Esophagus squamous epithelium (tissue), 5 donors: ENCODE measurements around the gene ZC3H18. TPM values are rescaled to one million over a fixed set of nuclear protein-coding genes. Genes with fewer than 3 reads are reported as not detected.

ENCODE experiments used
- DNase-seq: peaks from one replicate; lab custom pipeline; 2025; lab: John Stamatoyannopoulos, UW
- H3K27ac ChIP-seq, 4 donors: fragments of 200-600 bp; sonication (generic); one replicate each; pipeline ENCODE4 v1.5.1; 2016 to 2019; ENCODE audit warnings: mild to moderate bottlenecking in 1 of 4
- H3K27me3 ChIP-seq, 4 donors: fragments of 200-600 bp; sonication (generic); 1 replicate in 3 of 4; 2 replicates in 1 of 4; pipeline versions ENCODE4 v1.5.1 to v1.6.0; 2017 to 2021; ENCODE audit warnings: antibody characterized with exemption in 1 of 4
- H3K36me3 ChIP-seq, 3 donors: fragments of 200-600 bp; sonication (generic); one replicate each; pipeline ENCODE4 v1.5.1; 2016 to 2019
- H3K4me1 ChIP-seq, 3 donors: fragments of 200-600 bp; sonication (generic); one replicate each; pipeline ENCODE4 v1.5.1; 2017 to 2019
- H3K4me3 ChIP-seq, 4 donors: fragments of 200-600 bp; sonication (generic); 1 replicate in 3 of 4; 2 replicates in 1 of 4; pipeline ENCODE4 v1.5.1; 2016 to 2019; ENCODE audit warnings: mild to moderate bottlenecking in 2 of 4, moderate library complexity in 1 of 4
- H3K9me3 ChIP-seq, 3 donors: fragments of 200-600 bp; sonication (generic); one replicate each; pipeline ENCODE4 v1.5.1; 2016 to 2019
- POLR2A ChIP-seq, 4 donors: fragments of 450-650 bp; IDR thresholded peaks; one replicate each; pipeline ENCODE4 v1.6.1; 2017; ENCODE audit warnings: antibody characterized with exemption in 4 of 4, mild to moderate bottlenecking in 4 of 4, moderate library complexity in 3 of 4
- WGBS, 2 donors: methylation state at CpG; one replicate each; pipeline ENCODE4 v1.1.5; 2018; 5-methylcytosine and 5-hydroxymethylcytosine counted together
- intact Hi-C: fragments of 100-400 bp; cut with DNase I; formaldehyde crosslinking; loops from one replicate; pipeline ENCODE4 v1.15.0; 2022
- total RNA-seq, 4 donors: library from RNA; depleted of rRNA; stranded (reverse); fragments of >200 nt; gene quantifications; one replicate each; pipeline ENCODE4 v1.1.0, GENCODE V29; 2016
- TF ChIP-seq, protein P1 (sequence below), 6 experiments: fragments of 450-650 bp in 4 of 6; fragments of 200-600 bp in 2 of 6; sonication (generic) in 2 of 6; IDR thresholded peaks; one replicate each; pipeline ENCODE4 v1.5.1; 2016 to 2019; ENCODE audit warnings: antibody characterized with exemption in 6 of 6, mild to moderate bottlenecking in 4 of 6, moderate library complexity in 4 of 6
- donor health status: DM: yes; HTN: yes; CAD: no.

Gene ZC3H18
- total RNA-seq, 4 donors from 2014 or later: 15.4 to 27.3 (median 17.5) TPM

DNA sequence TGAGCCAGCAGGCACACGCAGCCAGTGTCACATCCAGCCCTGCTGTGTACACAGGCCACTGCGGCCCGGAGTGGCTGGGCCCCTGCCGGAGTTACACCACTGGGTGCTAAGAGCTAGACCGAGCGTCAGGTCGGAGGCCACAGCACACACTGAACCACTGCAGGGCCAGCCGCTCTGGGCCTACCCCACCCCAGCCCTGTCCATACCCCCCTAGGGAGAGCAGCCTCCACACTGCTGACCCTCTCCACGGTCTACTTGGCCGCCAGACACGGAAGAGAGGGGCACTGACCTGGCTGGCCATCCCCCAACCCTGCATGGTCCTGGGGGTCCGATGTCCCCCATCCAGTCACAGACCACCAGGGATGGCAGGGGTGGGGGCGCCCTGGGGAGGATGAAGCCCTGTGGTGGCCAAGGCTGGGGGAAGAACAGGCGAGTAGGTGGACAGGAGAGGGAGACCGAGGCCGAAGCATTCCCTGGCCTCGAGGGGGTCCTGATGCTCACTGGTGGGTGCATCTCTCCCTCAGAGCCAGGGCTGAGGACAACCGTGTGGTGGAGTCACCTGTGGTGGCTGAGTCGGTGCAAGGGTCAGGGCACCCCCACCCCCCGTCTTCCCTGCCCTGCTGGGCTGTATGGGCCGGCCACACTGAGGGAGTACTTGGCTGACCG lies 34.9 kb upstream of the ZC3H18 start:
- DNase-seq: no peak
- 80 to 87% methylated on average over 7 to 11 of the region's 22 CpGs for WGBS, 2 donors
- peak overlapping the region in 1 of 4 donors; percentile 91 for H3K27ac ChIP-seq

DNA sequence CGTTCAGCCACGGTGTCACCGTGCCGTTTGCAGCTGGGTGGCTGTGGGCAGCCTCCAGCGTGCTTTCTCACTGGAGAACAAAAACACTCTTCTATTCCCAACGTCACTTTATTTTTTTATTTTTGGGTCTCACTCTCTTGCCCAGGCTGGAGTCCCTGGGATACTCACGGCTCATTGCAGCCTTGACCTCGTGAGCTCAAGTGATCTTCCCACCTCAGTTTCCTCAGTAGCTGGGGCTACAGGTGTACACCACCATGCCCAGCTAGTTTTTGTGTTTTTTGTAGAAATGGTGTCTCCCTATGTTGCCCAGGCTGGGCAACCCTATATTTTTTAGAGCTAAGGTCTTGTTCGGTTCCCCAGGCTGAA lies 34.4 kb upstream of the ZC3H18 start:
- TF ChIP-seq POLR2A (IDR thresholded peaks at IDR 0.05): no peak
- TF ChIP-seq, protein P1, sequence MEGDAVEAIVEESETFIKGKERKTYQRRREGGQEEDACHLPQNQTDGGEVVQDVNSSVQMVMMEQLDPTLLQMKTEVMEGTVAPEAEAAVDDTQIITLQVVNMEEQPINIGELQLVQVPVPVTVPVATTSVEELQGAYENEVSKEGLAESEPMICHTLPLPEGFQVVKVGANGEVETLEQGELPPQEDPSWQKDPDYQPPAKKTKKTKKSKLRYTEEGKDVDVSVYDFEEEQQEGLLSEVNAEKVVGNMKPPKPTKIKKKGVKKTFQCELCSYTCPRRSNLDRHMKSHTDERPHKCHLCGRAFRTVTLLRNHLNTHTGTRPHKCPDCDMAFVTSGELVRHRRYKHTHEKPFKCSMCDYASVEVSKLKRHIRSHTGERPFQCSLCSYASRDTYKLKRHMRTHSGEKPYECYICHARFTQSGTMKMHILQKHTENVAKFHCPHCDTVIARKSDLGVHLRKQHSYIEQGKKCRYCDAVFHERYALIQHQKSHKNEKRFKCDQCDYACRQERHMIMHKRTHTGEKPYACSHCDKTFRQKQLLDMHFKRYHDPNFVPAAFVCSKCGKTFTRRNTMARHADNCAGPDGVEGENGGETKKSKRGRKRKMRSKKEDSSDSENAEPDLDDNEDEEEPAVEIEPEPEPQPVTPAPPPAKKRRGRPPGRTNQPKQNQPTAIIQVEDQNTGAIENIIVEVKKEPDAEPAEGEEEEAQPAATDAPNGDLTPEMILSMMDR (IDR thresholded peaks at IDR 0.05): no peak
- peaks cover 15 to 45% (median 20%) of the 10 kb centered on the region in 3 donors for H3K4me1 ChIP-seq
- WGBS, 2 donors: 81 to 83% methylated on average over 5 to 9 of the region's 9 CpGs
- intact Hi-C loops: no loop called here
- peaks cover 0 to 38% (median 2%) of the 10 kb centered on the region in 4 donors for H3K27me3 ChIP-seq
- no peak for DNase-seq
- no peaks in the 10 kb centered on the region for H3K36me3 ChIP-seq
- no peak overlapping the region for H3K27ac ChIP-seq
- H3K4me3 ChIP-seq: no peak overlapping the region
- H3K9me3 ChIP-seq: no peaks in the 10 kb centered on the region

More for the DNA sequence above, 34.9 kb upstream of the ZC3H18 start:
- Histone ChIP-seq H3K4me3 (peak overlapping the region; percentile 65 to 95 (median 76)), H3K27me3 (peaks cover 0 to 33% (median 2%) of the 10 kb centered on the region in 4 donors), H3K36me3 (peaks cover 0 to 3% (median 2%) of the 10 kb centered on the region in 3 donors), H3K9me3 (no peaks in the 10 kb centered on the region), H3K4me1 (peaks cover 15 to 45% (median 20%) of the 10 kb centered on the region in 3 donors)
- TF ChIP-seq, protein P1 (IDR thresholded peaks at IDR 0.05): no peak
- TF ChIP-seq POLR2A (IDR thresholded peaks at IDR 0.05): no peak
- intact Hi-C loops: no loop called here

DNA sequence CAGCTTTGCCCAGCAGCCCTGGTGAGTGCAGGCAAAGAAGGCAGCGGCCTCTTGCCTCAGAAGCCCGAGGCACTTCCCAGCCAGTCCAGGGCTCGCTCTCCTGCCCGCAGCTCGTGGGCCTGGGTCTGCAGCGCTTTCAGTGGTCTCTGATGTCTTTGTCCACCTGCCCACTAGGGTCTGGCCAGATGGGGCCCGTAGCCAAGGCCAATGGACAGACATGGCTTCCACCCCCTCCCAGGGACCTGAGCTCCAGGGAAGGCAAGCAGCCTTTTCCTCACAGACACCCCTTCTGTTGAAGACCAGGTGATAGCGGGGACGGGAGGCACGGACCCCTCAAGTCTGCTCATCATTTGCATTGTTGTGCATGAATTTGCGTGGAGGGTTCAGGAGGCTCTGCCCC lies 33.7 kb upstream of the ZC3H18 start:
- 83 to 94% methylated on average over 8 to 10 of the region's 11 CpGs for WGBS, 2 donors
- Histone ChIP-seq H3K9me3 (no peaks in the 10 kb centered on the region), H3K36me3 (no peaks in the 10 kb centered on the region), H3K4me1 (peaks cover 15 to 45% (median 20%) of the 10 kb centered on the region in 3 donors), H3K27ac (no peak overlapping the region), H3K4me3 (no peak overlapping the region), H3K27me3 (peaks cover 0 to 45% (median 2%) of the 10 kb centered on the region in 4 donors)
- intact Hi-C loops: no loop called here
- TF ChIP-seq, protein P1 (IDR thresholded peaks at IDR 0.05): no peak
- TF ChIP-seq POLR2A (IDR thresholded peaks at IDR 0.05): no peak
- no peak for DNase-seq

DNA sequence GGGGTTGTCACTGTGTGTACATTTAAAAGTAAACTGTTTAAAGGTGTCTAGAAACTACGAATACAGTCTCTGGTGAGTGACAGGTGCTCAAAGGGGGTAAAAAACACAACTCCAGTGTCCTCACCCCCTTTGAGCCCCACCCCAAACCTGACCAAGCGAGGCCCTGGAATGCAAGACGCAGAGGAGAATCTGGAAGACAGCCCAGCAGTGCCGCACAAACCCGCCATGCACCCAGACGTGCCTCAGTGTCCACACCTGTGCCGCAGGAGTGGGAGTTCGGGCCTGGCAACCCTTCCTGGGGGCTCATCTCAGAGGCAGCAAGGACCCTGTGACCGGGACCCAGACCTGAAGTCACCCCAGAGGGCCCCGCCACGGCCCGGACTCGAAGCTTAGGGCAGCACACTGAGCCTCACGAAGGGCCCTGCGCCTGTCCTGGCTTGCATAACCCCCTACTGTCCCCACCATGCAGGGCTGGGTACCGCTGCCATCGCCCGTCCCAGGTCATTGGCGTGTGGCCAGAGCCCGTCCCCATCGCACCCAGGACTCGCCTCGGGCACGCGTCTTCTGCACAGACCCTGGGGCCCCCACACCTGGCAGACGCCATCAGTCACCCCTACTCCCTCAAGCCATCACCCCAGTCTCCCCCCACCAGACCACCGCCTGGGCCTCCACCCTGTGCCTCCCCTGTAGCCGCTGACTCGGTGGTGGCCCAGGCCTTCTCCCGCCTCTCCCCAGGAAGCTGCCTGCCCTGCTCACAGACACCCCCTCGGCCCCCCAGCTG lies 33.0 kb upstream of the ZC3H18 start:
- Histone ChIP-seq H3K4me3 (no peak overlapping the region), H3K4me1 (peaks cover 15 to 40% (median 20%) of the 10 kb centered on the region in 3 donors), H3K27ac (no peak overlapping the region), H3K9me3 (peaks cover 0 to 5% (median 0%) of the 10 kb centered on the region in 3 donors), H3K27me3 (peaks cover 0 to 51% (median 2%) of the 10 kb centered on the region in 4 donors), H3K36me3 (no peaks in the 10 kb centered on the region)
- TF ChIP-seq, protein P1 (IDR thresholded peaks at IDR 0.05): no peak
- TF ChIP-seq POLR2A (IDR thresholded peaks at IDR 0.05): no peak
- intact Hi-C loops: no loop called here
- no peak for DNase-seq
- WGBS, 2 donors: 63 to 77% methylated on average over 3 to 5 of the region's 31 CpGs

DNA sequence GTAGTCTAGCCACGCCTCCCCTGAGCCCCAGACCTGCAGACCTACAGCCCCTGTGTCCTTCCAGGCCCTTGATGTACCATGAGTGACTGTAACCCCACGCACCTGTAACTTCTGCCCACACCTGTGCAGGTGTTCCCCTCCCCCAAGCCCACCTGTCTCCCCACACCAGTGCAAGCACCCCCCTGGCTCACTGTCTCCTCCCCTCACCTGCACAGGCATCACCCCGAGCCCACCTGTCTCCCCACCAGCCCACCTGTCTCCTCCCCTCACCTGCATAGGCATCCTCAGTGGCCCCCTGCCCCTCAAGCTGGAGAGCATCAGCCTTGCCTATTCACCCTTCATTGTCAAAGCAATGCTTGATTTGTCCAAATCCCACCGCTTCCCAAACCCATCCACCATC lies 32.3 kb upstream of the ZC3H18 start:
- intact Hi-C loops: no loop called here
- Histone ChIP-seq H3K4me1 (peaks cover 11 to 33% (median 19%) of the 10 kb centered on the region in 3 donors), H3K9me3 (peaks cover 0 to 11% (median 4%) of the 10 kb centered on the region in 3 donors), H3K4me3 (no peak overlapping the region), H3K27me3 (peaks cover 0 to 51% (median 2%) of the 10 kb centered on the region in 4 donors), H3K27ac (no peak overlapping the region), H3K36me3 (no peaks in the 10 kb centered on the region)
- no peak for DNase-seq
- no peak for TF ChIP-seq POLR2A (IDR thresholded peaks at IDR 0.05)
- TF ChIP-seq, protein P1 (IDR thresholded peaks at IDR 0.05): no peak
- 67 to 81% methylated on average over 4 of the region's 4 CpGs for WGBS, 2 donors
